Tibial nerve (tissue), 4 donors: Measurements from ENCODE around the gene F2R. TPM values are rescaled to one million over a fixed set of nuclear protein-coding genes. Genes with fewer than 3 reads are reported as not detected.

ENCODE experiments used
- DNase-seq, 2 donors: peaks; one replicate each; pipeline ENCODE4 v3.0.0-alpha.2; 2019; ENCODE audit warnings: low spot score in 2 of 2
- H3K27ac ChIP-seq, 4 donors: fragments of 200-600 bp; sonication (generic) in 3 of 4; one replicate each; pipeline ENCODE4 v1.5.1; 2017 to 2019; ENCODE audit warnings: mild to moderate bottlenecking in 1 of 4
- H3K27me3 ChIP-seq, 2 donors: fragments of 200-600 bp; sonication (generic) in 1 of 2; one replicate each; pipeline versions ENCODE4 v1.5.1 to v1.6.0; 2017 to 2019
- H3K36me3 ChIP-seq, 3 donors: fragments of 200-600 bp; sonication (generic); one replicate each; pipeline ENCODE4 v1.5.1; 2018 to 2019
- H3K4me1 ChIP-seq, 4 donors: fragments of 200-600 bp; sonication (generic) in 3 of 4; one replicate each; pipeline ENCODE4 v1.5.1; 2017 to 2019
- H3K4me3 ChIP-seq, 4 donors: fragments of 200-600 bp; sonication (generic) in 3 of 4; one replicate each; pipeline ENCODE4 v1.5.1; 2017 to 2019; ENCODE audit warnings: mild to moderate bottlenecking in 1 of 4, moderate library complexity in 1 of 4
- H3K9me3 ChIP-seq, 4 donors: fragments of 200-600 bp; sonication (generic) in 3 of 4; one replicate each; pipeline ENCODE4 v1.5.1; 2017 to 2019
- EP300 ChIP-seq, 2 donors: sonication (generic); formaldehyde crosslinking; IDR thresholded peaks; one replicate each; pipeline ENCODE4 v1.6.1; 2017; ENCODE audit warnings: antibody characterized with exemption in 2 of 2, mild to moderate bottlenecking in 1 of 2
- POLR2A ChIP-seq, 2 donors: fragments of 450-650 bp; IDR thresholded peaks; one replicate each; pipeline ENCODE4 v1.6.1; 2017; ENCODE audit warnings: antibody characterized with exemption in 2 of 2, mild to moderate bottlenecking in 2 of 2, moderate library complexity in 2 of 2
- WGBS, 2 donors: methylation state at CpG; one replicate each; pipeline ENCODE4 v1.1.5; 2018; 5-methylcytosine and 5-hydroxymethylcytosine counted together
- total RNA-seq, 4 donors: library from RNA; depleted of rRNA; stranded (reverse); fragments of >200 nt; gene quantifications; one replicate each; pipeline ENCODE4 v1.1.0, GENCODE V29; 2016
- TF ChIP-seq, protein P1 (sequence below), 5 experiments: fragments of 200-600 bp in 3 of 5; fragments of 450-650 bp in 2 of 5; sonication (generic) in 3 of 5; IDR thresholded peaks; one replicate each; pipeline ENCODE4 v1.5.1; 2016 to 2019; ENCODE audit warnings: antibody characterized with exemption in 5 of 5, mild to moderate bottlenecking in 3 of 5, moderate library complexity in 2 of 5

The F2R gene
- total RNA-seq, 4 donors from 2014 or later: 2.5 to 12.6 (median 6.2) TPM

DNA sequence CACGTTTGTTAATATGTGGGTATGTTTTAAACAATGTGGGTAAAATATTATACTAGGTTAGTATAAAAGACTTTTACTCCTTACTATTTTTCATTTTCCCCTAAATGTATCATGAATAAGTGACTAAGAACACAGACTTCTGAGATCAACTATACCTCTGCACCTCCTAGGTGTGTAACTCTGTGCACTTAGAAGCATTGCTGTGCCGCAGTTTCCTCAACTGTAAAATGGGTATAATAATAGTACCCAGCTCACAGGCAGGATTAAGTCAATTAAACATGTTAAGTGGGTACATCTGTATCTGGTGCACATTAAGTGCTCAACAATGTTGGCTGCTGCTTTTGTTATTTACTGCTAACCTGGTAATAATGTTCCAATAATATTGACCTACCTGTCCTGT lies 21.6 kb upstream of the F2R start:
- TF ChIP-seq, protein P1, sequence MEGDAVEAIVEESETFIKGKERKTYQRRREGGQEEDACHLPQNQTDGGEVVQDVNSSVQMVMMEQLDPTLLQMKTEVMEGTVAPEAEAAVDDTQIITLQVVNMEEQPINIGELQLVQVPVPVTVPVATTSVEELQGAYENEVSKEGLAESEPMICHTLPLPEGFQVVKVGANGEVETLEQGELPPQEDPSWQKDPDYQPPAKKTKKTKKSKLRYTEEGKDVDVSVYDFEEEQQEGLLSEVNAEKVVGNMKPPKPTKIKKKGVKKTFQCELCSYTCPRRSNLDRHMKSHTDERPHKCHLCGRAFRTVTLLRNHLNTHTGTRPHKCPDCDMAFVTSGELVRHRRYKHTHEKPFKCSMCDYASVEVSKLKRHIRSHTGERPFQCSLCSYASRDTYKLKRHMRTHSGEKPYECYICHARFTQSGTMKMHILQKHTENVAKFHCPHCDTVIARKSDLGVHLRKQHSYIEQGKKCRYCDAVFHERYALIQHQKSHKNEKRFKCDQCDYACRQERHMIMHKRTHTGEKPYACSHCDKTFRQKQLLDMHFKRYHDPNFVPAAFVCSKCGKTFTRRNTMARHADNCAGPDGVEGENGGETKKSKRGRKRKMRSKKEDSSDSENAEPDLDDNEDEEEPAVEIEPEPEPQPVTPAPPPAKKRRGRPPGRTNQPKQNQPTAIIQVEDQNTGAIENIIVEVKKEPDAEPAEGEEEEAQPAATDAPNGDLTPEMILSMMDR (IDR thresholded peaks at IDR 0.05): no peak
- TF ChIP-seq EP300 (IDR thresholded peaks at IDR 0.05) (no peak), POLR2A (IDR thresholded peaks at IDR 0.05) (no peak)
- H3K27me3 ChIP-seq: no peaks in the 10 kb centered on the region
- H3K36me3 ChIP-seq: peaks cover 0 to 16% (median 0%) of the 10 kb centered on the region in 3 donors
- no peak for DNase-seq
- no peak overlapping the region for H3K27ac ChIP-seq
- 49 to 73% methylated on average over 2 of the region's 2 CpGs for WGBS, 2 donors
- no peak overlapping the region for H3K4me3 ChIP-seq
- no peaks in the 10 kb centered on the region for H3K9me3 ChIP-seq
- peaks cover 0 to 15% (median 5%) of the 10 kb centered on the region in 4 donors for H3K4me1 ChIP-seq

DNA sequence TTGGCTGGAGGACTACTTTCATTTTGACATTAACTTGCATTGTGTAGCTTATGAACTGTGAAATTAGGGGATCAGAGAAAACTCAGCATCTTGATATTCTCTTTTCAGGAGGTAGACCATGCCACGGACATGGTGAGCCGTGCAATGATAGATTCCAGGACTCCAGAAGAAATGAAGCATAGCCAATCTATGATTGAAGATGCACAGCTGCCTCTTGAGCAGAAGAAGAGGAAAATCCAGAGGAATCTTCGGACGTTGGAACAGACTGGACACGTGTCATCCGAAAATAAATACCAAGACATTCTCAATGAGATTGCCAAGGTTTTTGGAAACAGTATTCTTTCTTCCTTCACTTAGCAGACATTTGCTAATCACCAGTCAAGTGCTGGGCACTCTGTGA lies 20.6 kb upstream of the F2R start:
- Histone ChIP-seq H3K27ac (no peak overlapping the region), H3K4me3 (no peak overlapping the region), H3K27me3 (no peaks in the 10 kb centered on the region), H3K36me3 (peaks cover 0 to 16% (median 0%) of the 10 kb centered on the region in 3 donors), H3K4me1 (peaks cover 0 to 15% (median 5%) of the 10 kb centered on the region in 4 donors), H3K9me3 (no peaks in the 10 kb centered on the region)
- DNase-seq: no peak
- WGBS, 2 donors: 89 to 91% methylated on average over 6 of the region's 6 CpGs
- no peak for TF ChIP-seq POLR2A (IDR thresholded peaks at IDR 0.05)
- TF ChIP-seq, protein P1 (IDR thresholded peaks at IDR 0.05): no peak
- no peak for TF ChIP-seq EP300 (IDR thresholded peaks at IDR 0.05)

DNA sequence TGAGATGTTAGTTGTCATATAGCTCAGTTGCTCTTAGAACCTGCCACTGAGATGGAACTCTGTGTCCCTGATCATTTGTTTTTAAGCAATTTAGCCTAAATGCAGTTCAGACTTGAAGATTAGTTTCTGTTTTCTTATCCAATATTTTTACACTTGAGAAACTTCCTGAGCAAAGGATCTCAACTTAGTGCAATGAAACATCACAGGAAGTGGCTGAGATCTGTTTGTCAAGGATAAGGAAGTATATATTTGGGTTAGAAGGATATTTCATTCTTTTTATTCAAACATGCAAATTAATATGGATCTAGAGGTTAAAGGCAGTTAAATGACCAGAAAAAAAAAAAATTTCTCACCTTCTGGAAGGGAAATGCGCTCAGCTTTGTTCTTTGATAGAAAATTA lies 19.7 kb upstream of the F2R start:
- 95 to 96% methylated on average over 1 of the region's 1 CpG for WGBS, 2 donors
- no peaks in the 10 kb centered on the region for H3K9me3 ChIP-seq

DNA sequence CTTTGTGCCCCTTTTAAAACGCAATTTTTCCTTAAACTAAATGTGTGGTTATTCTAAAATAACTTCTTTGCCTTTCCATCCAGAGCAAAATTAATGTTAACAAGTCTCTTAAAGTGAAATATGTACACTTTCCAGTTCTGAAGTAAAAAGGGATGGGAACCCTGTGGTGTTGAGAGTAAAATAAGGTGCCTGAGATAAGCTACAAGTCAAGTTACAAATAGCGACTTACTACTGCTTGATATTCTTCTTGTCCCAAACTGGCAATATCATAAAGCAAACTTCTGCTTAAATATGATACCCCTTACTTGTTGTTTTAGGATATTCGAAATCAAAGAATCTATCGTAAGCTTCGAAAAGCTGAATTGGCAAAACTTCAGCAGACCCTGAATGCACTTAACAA lies 18.3 kb upstream of the F2R start:
- peaks cover 0 to 9% (median 0%) of the 10 kb centered on the region in 4 donors for H3K4me1 ChIP-seq
- no peak overlapping the region for H3K4me3 ChIP-seq
- no peak for TF ChIP-seq EP300 (IDR thresholded peaks at IDR 0.05)
- TF ChIP-seq POLR2A (IDR thresholded peaks at IDR 0.05): no peak
- TF ChIP-seq, protein P1 (IDR thresholded peaks at IDR 0.05): no peak
- no peak for DNase-seq
- H3K27ac ChIP-seq: no peak overlapping the region
- 95 to 96% methylated on average over 5 of the region's 5 CpGs for WGBS, 2 donors
- peaks cover 0 to 26% (median 0%) of the 10 kb centered on the region in 3 donors for H3K36me3 ChIP-seq
- no peaks in the 10 kb centered on the region for H3K27me3 ChIP-seq
- H3K9me3 ChIP-seq: no peaks in the 10 kb centered on the region

More for the DNA sequence above, 19.7 kb upstream of the F2R start:
- H3K27me3 ChIP-seq: no peaks in the 10 kb centered on the region
- H3K4me1 ChIP-seq: peaks cover 0 to 13% (median 2%) of the 10 kb centered on the region in 4 donors
- TF ChIP-seq, protein P1 (IDR thresholded peaks at IDR 0.05): no peak
- no peak for TF ChIP-seq POLR2A (IDR thresholded peaks at IDR 0.05)
- TF ChIP-seq EP300 (IDR thresholded peaks at IDR 0.05): no peak
- peaks cover 0 to 21% (median 0%) of the 10 kb centered on the region in 3 donors for H3K36me3 ChIP-seq
- no peak overlapping the region for H3K4me3 ChIP-seq
- no peak for DNase-seq
- H3K27ac ChIP-seq: no peak overlapping the region

DNA sequence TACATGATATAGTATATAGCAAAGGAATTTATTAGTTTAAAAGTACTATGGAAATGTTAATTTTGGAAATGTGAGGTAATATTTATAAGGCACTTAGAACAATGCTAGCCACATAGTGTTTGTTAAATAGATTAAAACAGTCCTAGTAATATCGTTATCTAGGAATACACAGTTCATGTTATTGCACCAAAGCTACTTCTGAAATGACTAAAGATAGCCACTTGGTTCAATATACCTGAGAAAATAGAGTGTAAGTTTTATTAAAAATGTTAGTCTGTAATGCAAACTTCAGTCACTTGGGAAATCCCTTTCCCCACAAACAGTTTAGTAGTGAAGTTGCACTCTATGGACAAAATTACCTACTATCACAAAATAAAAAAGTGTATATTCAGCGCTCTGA lies 15.4 kb upstream of the F2R start:
- H3K36me3 ChIP-seq: peaks cover 0 to 27% (median 0%) of the 10 kb centered on the region in 3 donors
- H3K9me3 ChIP-seq: no peaks in the 10 kb centered on the region
- H3K27me3 ChIP-seq: no peaks in the 10 kb centered on the region
- H3K27ac ChIP-seq: no peak overlapping the region
- TF ChIP-seq EP300 (IDR thresholded peaks at IDR 0.05) (no peak), POLR2A (IDR thresholded peaks at IDR 0.05) (no peak)
- TF ChIP-seq, protein P1 (IDR thresholded peaks at IDR 0.05): no peak
- DNase-seq: no peak
- WGBS, 2 donors: 93 to 95% methylated on average over 2 of the region's 2 CpGs
- H3K4me1 ChIP-seq: peaks cover 0 to 9% (median 0%) of the 10 kb centered on the region in 4 donors
- no peak overlapping the region for H3K4me3 ChIP-seq
